ENCODE data around the gene SLC16A7.

Gene SLC16A7

DNA sequence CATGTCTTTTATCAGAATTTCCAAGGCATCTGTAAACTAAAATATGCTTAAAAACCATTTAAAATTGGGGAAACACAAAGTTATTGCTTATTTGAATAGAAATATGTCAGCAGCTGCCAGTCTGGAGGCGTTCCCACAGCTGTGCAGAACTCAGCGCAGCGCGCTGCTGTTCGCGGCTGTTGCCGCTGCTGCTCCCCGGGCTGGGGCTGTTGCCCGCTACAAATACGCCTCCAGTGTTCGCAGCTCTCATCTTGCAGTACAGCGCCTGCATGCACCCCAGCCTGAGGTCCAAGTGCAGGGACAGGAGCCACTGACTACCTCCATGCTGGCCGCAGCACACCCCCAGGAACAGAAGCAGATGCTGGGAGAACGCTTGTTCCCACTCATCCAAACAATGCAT, 216.2 kb downstream of the SLC16A7 start:
- ATAC-seq (ENCODE audit: insufficient read depth, low read depth) (no peak), DNase-seq (no peak)
- no peak overlapping the region for H2AFZ ChIP-seq (ENCODE audit: low read depth, low read length)
- H3K4me3 ChIP-seq (ENCODE audit: low read depth in 1 of 2, low read length in 2 of 2): no peak overlapping the region
- no peaks in the 10 kb centered on the region for H3K36me3 ChIP-seq (ENCODE audit: insufficient read depth, low read length)
- H3K4me1 ChIP-seq (ENCODE audit: insufficient read depth, low read length): no peaks in the 10 kb centered on the region
- no peak overlapping the region for H3K27ac ChIP-seq (ENCODE audit: low read length)
- H3K9me3 ChIP-seq (ENCODE audit: insufficient read depth, low read length, severe bottlenecking): no peaks in the 10 kb centered on the region
- no peaks in the 10 kb centered on the region for H4K20me1 ChIP-seq (ENCODE audit: insufficient read depth, low read length)
- H3K27me3 ChIP-seq (ENCODE audit: insufficient read depth, low read length, poor library complexity): no peaks in the 10 kb centered on the region
- H3K9ac ChIP-seq (ENCODE audit: low read depth, low read length): no peak overlapping the region
- no peak overlapping the region for H3K4me2 ChIP-seq (ENCODE audit: insufficient read depth, low read length)
- H3K79me2 ChIP-seq (ENCODE audit: insufficient read depth, low read length): no peaks in the 10 kb centered on the region
- TF ChIP-seq EZH2 (IDR thresholded peaks at IDR 0.05; ENCODE audit: borderline replicate concordance, low read depth, low read length, severe bottlenecking): no peak
- TF ChIP-seq, protein P1, sequence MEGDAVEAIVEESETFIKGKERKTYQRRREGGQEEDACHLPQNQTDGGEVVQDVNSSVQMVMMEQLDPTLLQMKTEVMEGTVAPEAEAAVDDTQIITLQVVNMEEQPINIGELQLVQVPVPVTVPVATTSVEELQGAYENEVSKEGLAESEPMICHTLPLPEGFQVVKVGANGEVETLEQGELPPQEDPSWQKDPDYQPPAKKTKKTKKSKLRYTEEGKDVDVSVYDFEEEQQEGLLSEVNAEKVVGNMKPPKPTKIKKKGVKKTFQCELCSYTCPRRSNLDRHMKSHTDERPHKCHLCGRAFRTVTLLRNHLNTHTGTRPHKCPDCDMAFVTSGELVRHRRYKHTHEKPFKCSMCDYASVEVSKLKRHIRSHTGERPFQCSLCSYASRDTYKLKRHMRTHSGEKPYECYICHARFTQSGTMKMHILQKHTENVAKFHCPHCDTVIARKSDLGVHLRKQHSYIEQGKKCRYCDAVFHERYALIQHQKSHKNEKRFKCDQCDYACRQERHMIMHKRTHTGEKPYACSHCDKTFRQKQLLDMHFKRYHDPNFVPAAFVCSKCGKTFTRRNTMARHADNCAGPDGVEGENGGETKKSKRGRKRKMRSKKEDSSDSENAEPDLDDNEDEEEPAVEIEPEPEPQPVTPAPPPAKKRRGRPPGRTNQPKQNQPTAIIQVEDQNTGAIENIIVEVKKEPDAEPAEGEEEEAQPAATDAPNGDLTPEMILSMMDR (IDR thresholded peaks at IDR 0.05; ENCODE audit: borderline replicate concordance, extremely low read depth, low read length, poor library complexity, severe bottlenecking): no peak

DNA sequence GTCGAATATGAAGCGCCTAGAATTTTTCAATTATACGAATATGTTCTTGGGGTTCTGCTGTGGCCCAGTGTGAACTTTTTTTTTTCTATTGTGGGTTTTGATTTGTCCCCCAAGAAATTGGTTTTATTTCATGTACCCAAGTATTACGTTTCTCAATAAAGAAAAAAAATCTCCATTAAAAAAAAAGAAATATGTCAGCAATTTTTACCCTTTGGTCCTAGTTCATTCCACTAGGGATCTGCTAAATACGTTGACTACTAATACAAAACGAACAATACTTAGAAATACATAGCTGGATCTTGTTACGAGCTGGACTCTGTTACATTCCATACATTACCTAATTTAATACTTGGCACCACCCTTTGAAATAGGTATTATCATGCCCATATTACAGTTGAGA, 216.9 kb downstream of the SLC16A7 start:
- no peak for DNase-seq
- no peak for TF ChIP-seq EZH2 (IDR thresholded peaks at IDR 0.05; ENCODE audit: borderline replicate concordance, low read depth, low read length, severe bottlenecking)
- TF ChIP-seq, protein P1 (IDR thresholded peaks at IDR 0.05; ENCODE audit: borderline replicate concordance, extremely low read depth, low read length, poor library complexity, severe bottlenecking): no peak

DNA sequence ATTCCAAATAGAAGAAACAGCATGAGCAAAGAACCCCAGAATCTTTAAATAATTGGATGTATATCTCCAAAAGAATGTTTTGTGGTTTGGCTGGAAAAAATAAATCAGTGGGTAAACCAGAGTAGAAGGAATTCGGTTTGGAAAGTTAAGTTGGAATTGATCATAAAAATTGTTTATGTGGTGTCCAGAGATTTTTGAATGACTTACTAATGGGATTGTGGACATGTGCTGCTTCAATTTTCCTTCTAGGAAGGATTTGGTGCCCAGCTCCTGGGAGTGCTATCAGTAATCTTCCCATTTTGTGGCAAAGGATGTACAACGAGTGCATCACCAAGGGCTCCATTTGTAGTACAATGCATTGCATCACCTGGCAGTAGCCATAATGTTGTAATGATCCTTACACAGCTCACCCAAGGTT, 224.8 kb downstream of the SLC16A7 start:
- ATAC-seq (ENCODE audit: insufficient read depth, low read depth): no peak
- Histone ChIP-seq H3K27ac (ENCODE audit: low read length) (no peak overlapping the region), H4K20me1 (ENCODE audit: insufficient read depth, low read length) (no peaks in the 10 kb centered on the region), H3K27me3 (ENCODE audit: insufficient read depth, low read length, poor library complexity) (no peaks in the 10 kb centered on the region), H3K4me1 (ENCODE audit: insufficient read depth, low read length) (0 out of 2 replicates have a peak, but pooled peaks cover 7% of the 10 kb centered on the region), H3K79me2 (ENCODE audit: insufficient read depth, low read length) (no peaks in the 10 kb centered on the region), H3K9ac (ENCODE audit: low read depth, low read length) (no peak overlapping the region), H3K4me2 (ENCODE audit: insufficient read depth, low read length) (no peak overlapping the region), H3K9me3 (ENCODE audit: insufficient read depth, low read length, severe bottlenecking) (no peaks in the 10 kb centered on the region), H2AFZ (ENCODE audit: low read depth, low read length) (no peak overlapping the region), H3K4me3 (ENCODE audit: low read depth in 1 of 2, low read length in 2 of 2) (no peak overlapping the region), H3K36me3 (ENCODE audit: insufficient read depth, low read length) (no peaks in the 10 kb centered on the region)
- no peak for DNase-seq
- TF ChIP-seq, protein P1 (IDR thresholded peaks at IDR 0.05; ENCODE audit: borderline replicate concordance, extremely low read depth, low read length, poor library complexity, severe bottlenecking): no peak
- TF ChIP-seq EZH2 (IDR thresholded peaks at IDR 0.05; ENCODE audit: borderline replicate concordance, low read depth, low read length, severe bottlenecking): no peak

More for the DNA sequence above, 216.9 kb downstream of the SLC16A7 start:
- Histone ChIP-seq H3K27me3 (ENCODE audit: insufficient read depth, low read length, poor library complexity) (no peaks in the 10 kb centered on the region), H3K79me2 (ENCODE audit: insufficient read depth, low read length) (no peaks in the 10 kb centered on the region), H4K20me1 (ENCODE audit: insufficient read depth, low read length) (no peaks in the 10 kb centered on the region), H3K4me2 (ENCODE audit: insufficient read depth, low read length) (no peak overlapping the region), H3K36me3 (ENCODE audit: insufficient read depth, low read length) (no peaks in the 10 kb centered on the region), H3K9ac (ENCODE audit: low read depth, low read length) (no peak overlapping the region), H2AFZ (ENCODE audit: low read depth, low read length) (no peak overlapping the region), H3K27ac (ENCODE audit: low read length) (no peak overlapping the region), H3K4me1 (ENCODE audit: insufficient read depth, low read length) (no peaks in the 10 kb centered on the region), H3K4me3 (ENCODE audit: low read depth in 1 of 2, low read length in 2 of 2) (no peak overlapping the region), H3K9me3 (ENCODE audit: insufficient read depth, low read length, severe bottlenecking) (no peaks in the 10 kb centered on the region)
- no peak for ATAC-seq (ENCODE audit: insufficient read depth, low read depth)

DNA sequence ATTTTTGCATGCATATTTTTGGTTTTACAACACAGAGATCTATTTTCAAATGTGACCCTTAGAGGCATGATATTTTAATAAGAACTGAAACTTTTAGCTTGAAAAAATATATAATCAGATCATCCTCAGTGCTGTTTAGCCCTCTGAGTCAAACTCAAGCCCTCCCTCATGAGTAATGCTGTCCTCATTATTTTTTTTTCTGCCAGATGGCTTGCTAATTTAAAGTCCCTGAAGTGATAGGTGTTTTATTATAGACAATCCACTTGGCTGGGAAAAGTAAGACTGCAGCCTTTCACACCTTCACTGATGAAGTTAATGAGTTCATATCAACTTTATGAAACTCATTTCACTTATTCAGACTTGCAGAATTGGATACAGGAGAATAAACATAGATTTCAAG, 227.7 kb downstream of the SLC16A7 start:
- no peak overlapping the region for H2AFZ ChIP-seq (ENCODE audit: low read depth, low read length)
- H3K79me2 ChIP-seq (ENCODE audit: insufficient read depth, low read length): no peaks in the 10 kb centered on the region
- ATAC-seq (ENCODE audit: insufficient read depth, low read depth): no peak

More for the DNA sequence above, 227.7 kb downstream of the SLC16A7 start:
- Histone ChIP-seq H3K4me2 (ENCODE audit: insufficient read depth, low read length) (no peak overlapping the region), H3K4me1 (ENCODE audit: insufficient read depth, low read length) (0 out of 2 replicates have a peak, but pooled peaks cover 3% of the 10 kb centered on the region), H3K9ac (ENCODE audit: low read depth, low read length) (no peak overlapping the region), H4K20me1 (ENCODE audit: insufficient read depth, low read length) (no peaks in the 10 kb centered on the region), H3K27ac (ENCODE audit: low read length) (no peak overlapping the region), H3K36me3 (ENCODE audit: insufficient read depth, low read length) (no peaks in the 10 kb centered on the region), H3K9me3 (ENCODE audit: insufficient read depth, low read length, severe bottlenecking) (no peaks in the 10 kb centered on the region), H3K27me3 (ENCODE audit: insufficient read depth, low read length, poor library complexity) (no peaks in the 10 kb centered on the region), H3K4me3 (ENCODE audit: low read depth in 1 of 2, low read length in 2 of 2) (no peak overlapping the region)
- no peak for DNase-seq
- TF ChIP-seq, protein P1 (IDR thresholded peaks at IDR 0.05; ENCODE audit: borderline replicate concordance, extremely low read depth, low read length, poor library complexity, severe bottlenecking): no peak
- no peak for TF ChIP-seq EZH2 (IDR thresholded peaks at IDR 0.05; ENCODE audit: borderline replicate concordance, low read depth, low read length, severe bottlenecking)

All from DND-41 (cell line).